Measurements from ENCODE around the gene MAP3K8.

Gene MAP3K8

DNA sequence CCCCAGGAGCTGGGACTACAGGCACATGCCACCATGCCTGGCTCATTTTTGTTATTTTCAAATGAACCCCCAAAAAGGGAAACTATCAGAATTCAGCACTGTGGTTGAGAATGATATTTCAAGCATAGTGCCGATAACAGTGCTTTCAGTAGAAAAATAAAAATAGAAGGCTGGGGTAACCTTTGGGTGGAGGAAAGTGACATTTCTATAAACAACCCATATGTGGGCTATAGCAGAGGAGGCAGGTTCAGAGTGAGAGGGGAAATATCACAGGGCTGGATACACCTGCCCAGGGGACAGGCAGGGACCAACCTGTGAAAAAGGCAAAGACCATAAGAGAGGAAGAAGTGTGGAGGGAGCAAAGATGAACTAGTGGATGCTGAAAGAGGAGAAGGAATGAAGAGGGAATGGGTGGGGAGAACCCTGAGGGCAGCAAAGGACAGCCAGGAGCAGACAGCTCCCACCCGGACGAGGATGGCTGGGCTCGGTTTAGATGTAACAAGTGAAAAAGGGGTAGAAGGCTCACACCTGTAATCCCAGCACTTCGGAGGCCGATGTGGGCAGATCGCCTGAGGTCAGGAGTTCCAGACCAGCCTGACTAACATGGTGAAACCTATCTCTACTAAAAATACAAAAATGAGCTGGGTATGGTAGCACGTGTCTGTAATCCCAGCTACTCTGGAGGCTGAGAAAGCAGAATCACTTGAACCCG, 56.5 kb downstream of the MAP3K8 start:
- no peak for DNase-seq (ENCODE audit: low spot score)

DNA sequence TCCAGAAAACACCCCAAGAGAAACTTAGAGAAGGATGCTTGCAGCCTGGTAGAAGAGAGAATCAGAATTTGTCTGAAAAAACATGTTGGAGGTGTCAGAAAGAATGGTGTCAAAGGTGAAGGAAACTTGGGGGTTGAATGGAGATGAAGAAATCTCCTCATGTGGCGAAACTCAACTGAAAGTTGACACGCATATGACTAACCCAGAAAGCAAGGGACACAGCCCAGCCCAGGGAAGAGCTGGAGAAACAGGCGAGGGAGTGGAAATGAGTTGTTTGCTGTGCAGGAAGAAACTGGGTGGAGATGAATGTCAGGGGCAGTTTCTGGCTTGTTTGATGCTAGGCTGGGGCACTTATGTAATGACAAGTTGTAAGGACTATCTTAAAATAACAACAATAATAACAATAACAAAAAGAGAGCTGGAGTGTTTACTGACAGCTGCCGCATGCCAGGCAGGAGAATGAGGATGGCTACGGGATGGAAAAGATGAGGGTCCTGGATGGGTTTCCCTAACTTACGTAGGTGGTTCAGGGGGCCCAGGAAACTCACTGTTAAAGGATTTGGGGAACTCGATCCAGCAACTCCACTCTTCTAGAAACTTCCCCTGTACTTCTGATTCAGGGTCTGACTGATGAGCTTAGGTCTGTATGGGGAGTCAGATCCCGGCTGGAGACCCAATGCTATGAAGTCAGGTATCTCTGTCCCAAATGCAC, 57.4 kb downstream of the MAP3K8 start:
- DNase-seq (ENCODE audit: low spot score): no peak

DNA sequence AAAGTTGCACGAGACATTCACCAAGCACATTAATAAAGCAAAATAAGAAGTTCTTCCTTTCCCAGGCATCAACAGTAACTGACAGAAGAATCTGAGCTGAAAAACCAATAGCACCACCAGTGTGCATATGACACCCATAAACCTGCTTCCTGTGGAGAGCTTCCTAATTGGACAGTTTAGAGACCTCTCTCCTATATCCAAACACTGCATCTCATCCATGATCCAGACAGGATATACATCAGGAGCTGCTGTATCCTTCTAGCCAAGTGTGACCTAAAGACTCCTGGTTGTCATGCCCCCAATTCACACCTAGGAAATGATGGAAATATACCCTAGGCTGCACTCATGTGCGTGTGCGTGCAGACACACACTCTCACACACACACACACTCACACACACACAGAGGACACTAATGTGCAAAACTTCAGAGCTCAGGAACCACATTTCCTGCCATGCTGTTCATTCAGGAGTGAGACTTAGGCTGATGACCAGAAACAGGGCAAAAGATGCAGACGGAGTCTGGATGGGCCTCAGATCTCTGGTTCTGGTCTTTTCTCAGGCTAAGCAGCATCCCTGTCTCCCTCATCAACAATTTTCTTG, 58.0 kb downstream of the MAP3K8 start:
- no peak for DNase-seq (ENCODE audit: low spot score)

DNA sequence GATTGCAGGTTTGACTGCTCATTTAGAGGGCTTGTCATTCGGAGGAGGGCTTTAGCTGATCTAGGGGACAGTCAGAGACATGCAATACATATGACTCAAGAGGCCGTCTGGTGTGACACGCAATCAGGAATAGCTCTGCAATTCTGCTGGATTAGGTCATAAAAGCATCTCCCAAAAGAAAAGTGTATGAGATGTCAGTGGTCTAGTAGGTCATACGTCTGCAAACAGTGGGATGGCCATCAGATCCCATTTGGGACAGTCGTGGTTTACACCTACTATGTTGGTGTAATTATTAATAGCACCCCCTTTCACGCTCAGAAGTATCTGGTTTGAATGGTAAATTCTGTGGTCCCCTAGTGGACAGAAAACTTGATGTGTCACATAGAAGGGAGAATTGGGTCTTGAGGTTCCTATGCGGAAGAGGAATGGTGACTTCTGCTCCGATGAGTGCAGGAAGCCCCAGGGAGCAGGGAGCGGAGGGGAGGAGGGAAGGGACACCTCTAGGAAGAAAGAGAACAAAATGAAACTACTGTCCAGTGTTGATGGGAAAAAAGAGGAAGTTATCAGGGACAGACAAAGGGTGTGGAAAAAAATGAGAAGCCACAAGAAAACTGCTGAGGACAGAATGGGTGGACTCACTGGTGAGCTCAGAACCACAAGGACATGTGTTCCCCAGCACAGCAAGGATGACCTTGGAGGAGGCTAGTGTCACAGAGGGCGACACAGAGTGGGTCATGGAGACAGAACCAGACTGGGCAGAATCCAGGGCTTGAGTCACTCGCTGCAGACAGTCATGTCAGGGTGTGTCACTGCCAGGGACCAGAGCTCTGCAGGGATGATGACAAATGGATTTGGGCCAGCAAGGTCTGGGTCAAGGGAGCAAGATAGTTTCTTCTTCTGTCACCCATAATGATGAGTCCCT, 59.9 kb downstream of the MAP3K8 start:
- DNase-seq (ENCODE audit: low spot score): peak; percentile 55

DNA sequence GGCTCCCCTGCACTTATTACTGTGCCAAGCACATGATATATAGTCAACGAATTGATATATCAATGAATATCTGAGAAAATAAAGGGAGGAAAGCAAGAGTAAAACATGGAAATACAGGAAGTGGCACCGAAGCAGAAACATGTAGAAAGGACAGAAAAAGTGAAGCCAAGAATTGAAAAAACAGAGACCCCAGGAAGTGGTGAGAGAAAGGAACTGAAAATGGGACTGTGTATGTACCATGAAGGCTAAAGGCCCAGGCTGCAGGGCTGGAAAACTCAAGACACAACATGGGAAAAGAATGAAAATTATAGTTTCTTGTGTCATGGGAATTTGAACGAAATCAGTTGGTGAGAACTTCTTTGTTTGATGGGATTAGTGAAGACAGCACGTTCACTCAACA, 60.6 kb downstream of the MAP3K8 start:
- DNase-seq (ENCODE audit: low spot score): no peak

DNA sequence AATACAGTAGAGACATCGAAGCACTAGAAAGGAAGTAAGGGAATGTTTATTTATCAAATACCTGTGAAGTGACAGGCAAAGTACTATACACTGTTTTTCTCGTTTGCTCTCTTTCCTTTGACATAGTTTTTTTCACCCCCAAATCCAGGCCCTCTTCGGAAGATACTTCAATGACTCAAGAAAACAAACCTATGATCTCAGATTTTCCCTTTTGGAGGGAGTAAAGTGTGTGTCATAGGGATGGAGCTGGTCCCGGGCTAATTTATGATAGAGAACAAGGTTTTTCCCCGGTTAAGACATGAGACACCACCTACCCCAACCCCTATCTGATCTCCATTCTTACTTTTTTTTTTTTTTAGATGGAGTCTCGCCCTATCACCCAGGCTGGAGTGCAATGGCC, 61.7 kb downstream of the MAP3K8 start:
- DNase-seq (ENCODE audit: low spot score): no peak

DNA sequence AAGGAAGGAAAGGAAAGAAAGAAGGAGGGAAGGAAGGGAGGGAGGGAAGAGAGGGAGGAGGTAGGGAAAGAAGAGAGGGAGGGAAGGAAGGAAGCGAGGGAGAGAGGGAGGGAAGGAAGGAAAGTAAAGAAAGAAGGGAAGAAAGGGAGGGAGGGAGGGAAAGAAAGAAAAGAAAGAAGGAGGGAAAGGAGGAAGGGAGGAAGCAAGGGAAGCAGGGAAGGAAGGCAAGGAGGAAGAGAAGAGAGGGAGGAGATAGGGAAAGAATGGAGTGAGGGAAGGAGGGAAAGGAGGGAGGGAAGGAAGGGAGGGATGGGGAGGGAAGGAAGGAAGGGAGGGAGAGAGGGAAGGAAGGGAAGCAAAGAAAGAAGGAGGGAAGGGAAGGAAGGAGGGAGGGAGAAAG, 65.8 kb downstream of the MAP3K8 start:
- DNase-seq (ENCODE audit: low spot score): no peak

DNA sequence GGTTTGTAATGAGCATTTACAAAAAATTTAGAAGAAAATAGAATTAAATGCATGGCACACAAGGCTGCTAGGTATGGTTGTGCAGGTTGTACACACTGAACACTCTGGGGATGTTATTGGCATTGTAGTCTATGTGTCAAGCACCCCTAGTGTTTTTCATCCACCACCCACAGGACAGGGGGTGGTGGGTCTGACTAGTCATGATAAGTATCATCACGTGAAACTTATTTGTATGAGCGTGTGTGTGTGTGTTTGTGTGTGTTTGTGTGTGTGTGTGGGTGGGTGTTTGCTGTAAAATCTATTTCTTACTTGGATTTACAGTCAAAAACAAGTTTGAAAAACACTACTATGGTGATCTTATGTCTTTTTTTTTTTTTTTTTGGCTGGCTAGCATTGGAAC, 66.5 kb downstream of the MAP3K8 start:
- no peak for DNase-seq (ENCODE audit: low spot score)

DNA sequence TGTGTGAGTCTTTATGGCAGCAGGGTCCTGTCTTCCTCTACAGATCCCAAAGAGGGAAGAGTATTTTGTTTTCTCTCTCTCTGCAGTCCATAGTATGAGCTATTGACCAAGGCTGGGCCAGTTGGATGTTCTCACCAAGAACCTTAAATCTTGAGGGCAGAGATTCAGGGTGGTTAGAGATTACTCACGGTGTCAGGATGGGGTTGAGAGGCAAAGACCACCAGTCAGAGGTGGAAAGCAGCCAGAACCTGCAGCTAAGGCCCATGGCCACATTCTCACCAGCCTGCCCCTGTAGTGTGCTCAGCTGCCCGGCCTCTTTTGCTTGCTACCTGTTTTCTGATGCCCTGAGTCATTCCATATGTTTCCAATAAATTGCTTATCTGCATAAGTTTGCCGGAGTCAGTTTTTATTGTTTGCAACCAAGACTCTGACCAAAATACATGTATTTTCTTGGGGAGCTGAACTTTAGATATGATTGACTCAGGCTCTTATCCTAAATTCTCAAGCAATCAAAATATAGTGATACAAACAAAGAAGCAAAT, 67.0 kb downstream of the MAP3K8 start:
- DNase-seq (ENCODE audit: low spot score): no peak

DNA sequence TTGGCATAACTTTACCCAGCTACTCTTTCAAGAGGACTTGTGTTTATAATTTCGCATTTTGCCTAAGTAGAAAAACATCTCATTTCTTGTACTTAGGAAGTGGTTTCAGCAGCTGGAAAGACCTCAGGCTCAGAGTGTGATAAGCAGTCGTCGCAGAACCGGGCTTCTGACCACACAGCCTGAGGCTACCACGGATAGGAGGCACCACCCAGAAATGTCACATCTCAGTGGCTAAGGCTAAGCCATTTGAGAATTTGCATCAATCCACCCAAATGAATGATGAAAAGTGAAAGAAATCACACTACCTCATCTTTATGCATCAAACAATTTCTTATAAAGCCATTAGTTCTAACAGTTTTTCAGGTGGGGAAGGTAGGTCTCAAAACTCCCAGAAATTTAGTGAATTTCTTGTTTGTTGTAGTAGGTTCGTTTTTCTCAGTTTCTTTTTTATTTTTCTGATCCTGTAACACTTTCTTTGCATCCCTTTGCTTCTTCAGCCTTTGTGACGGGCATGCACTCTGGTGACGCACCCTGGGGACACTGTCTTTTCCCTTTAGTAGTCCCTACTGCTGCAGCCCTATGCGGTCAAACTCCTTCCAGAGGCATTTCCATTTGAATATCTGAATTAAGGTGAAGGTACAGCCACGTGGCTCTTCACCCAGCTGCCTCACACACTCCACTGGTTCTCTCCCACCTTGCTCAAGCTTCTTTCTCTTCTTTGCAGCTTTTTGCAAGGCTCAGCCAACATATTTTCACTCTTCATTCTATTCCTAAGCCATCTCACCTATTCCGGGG, 68.5 kb downstream of the MAP3K8 start:
- DNase-seq (ENCODE audit: low spot score): peak; percentile 28

DNA sequence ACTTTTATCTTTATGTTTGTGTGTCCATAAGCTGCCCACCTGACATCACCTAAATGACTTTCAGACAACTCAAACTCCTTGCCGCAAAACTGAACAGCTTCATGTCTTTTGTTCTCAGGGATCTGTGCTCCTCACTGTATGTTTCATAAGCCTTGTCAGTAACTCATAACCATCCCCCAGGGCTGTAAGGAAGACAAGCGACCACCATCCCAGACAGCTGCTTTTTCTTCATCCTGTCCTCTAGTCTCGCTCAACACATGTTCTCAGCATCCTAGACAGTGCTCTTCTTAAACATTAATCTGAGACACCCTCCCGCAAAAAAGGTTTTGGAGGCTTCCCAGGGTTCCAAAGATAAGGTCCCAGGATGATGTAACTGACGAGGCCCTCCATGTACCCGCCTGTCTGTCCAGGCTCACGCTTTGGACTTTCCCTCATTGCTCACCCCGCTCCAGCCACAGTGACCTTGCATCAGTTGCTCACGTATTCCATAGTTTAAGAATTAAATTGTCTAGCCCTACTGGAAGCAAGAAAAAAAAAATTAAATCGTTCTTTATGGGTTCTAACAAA, 69.8 kb downstream of the MAP3K8 start:
- no peak for DNase-seq (ENCODE audit: low spot score)

DNA sequence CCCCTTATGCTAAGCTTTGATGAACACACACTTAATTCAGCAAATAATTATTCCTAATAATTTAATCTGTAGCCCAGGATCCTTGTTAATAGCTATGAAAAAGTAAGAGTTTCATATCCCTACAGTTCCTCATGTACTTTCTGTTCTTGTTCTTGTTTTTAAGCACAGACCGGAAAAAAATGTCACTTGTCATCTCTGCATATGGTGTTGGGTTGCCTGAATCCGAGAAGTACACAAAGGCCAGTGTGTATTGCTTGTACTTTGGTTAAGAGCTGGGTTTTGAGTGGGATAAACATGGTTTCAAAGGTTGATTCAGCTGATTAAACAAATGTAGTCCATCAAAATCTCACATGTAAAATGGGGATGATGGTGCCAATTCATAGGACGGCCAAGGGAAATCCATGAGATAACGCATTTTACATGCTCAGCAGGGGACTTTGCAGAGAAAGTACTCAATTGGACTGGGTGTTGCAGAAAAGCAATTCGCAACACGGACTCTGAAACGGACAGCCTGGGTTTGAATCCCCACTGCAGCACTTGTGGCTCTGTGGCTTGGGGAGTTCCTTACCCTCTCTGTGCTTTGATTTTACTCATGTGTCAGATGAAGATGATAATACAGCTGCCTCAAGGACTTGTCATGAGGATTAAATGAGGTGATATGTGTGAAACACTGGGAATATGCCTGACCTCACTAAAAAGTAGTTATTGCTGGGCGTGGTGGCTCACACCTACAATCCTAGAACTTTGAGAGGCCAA, 71.7 kb downstream of the MAP3K8 start:
- DNase-seq (ENCODE audit: low spot score): peak; percentile 50

DNA sequence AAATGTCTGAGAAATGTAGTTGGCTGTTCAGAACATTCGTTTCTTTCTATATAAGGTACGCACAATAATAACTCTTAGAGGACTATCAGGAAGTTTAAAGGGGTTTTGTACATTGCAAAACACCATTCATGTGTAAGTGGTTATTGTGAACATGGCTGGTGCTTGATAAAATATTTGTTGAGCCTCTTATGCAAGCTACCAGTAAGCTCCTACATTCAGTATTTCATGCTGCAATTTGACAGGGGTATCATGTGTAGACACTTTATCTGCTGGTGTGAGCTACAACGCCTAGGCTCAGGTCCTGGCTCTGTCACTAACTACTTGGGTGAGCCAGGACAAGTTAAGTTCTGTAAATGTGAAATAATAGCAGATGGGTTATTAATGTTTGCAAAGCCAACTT, 75.5 kb downstream of the MAP3K8 start:
- no peak for DNase-seq (ENCODE audit: low spot score)

DNA sequence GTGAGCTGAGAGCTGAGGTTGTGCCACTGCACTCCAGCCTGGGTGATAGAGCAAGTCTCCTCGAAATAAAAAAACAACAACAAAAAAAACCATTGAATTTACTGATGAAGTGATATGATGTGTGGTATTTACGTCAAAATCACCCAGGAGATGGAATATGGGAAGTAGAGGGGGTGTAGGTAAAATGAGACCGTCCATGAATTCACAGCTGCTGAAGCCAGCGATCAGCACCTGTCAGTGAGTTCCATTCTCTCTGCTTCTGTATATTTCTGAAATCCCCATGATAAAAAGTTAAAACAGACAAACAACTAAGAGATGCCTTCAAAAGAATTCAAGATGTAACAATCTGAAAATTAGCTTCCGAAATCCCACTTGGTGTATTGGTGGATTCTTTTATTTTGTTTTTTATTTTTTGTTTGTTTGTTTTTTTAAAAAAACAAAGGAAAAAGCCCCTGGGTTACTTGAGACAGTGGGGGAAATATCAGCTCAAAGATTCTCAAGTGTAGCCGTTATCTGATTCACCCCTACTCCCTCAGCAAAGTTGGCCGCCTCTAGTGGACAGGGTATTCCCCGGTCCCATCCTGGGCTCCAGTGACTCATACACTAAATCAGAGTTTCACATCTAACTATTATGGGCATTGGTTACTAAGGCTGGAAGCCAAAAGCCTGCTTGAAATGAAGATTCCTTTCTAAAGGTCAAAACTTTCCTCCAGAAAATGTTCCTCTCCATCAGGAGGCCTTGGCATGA, 76.4 kb downstream of the MAP3K8 start:
- no peak for DNase-seq (ENCODE audit: low spot score)

DNA sequence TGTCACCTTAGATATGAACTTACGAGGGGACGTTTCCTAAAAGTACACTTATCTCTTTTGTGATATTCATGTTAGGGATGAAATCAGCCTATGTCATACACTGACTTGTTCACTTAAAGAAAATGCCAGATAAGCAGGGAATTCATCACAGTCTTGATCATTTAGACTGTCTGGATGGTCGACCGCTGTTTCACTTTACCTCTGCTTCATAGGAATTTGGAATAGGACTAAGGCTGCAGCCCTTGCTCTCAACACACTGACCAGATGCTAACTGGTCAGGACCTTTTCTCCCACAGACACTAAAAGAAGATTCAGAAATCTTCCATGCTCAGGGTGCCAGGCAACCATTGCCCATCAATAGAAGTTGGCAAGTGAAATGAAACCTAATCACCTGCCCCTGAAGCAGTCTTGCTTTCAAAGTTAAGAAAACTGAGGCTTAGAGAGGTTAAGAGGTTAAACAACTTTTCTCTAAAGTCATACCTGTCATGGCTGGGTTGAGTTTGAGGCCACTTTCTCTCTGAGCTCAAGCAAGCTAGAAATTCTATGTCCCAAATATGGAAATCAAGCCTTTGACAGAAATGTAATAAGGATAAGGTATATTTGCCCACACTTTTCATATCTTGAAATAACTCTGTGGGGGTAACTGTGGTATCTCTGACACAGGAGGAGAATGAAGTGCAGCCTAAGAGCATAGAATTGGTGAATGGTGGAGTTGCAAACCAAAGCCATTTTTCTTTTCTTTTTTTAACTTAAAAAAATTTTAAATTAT, 77.1 kb downstream of the MAP3K8 start:
- DNase-seq (ENCODE audit: low spot score): no peak
